ENCODE results near the gene LUZP1.

LUZP1 gene

GRCh38 chr1:23179862-23180261 is 11.2 kb upstream of the LUZP1 start:
- DNase-seq (ENCODE audit: low spot score): no peak
- no peak overlapping the region for H3K27ac ChIP-seq
- TF ChIP-seq, protein P1, sequence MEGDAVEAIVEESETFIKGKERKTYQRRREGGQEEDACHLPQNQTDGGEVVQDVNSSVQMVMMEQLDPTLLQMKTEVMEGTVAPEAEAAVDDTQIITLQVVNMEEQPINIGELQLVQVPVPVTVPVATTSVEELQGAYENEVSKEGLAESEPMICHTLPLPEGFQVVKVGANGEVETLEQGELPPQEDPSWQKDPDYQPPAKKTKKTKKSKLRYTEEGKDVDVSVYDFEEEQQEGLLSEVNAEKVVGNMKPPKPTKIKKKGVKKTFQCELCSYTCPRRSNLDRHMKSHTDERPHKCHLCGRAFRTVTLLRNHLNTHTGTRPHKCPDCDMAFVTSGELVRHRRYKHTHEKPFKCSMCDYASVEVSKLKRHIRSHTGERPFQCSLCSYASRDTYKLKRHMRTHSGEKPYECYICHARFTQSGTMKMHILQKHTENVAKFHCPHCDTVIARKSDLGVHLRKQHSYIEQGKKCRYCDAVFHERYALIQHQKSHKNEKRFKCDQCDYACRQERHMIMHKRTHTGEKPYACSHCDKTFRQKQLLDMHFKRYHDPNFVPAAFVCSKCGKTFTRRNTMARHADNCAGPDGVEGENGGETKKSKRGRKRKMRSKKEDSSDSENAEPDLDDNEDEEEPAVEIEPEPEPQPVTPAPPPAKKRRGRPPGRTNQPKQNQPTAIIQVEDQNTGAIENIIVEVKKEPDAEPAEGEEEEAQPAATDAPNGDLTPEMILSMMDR (conservative IDR thresholded peaks at IDR 0.05; ENCODE audit: low read depth): no peak
- ChIA-PET POLR2A (ENCODE audit: low non-redundant PET) (no interaction called here), CTCF (interaction anchor here (0.6 to 1.4 kb wide), 2 partner anchors 80 to 103 kb away, joined by 3 to 5 read pairs; no protein-coding TSS in a partner anchor)

DNA sequence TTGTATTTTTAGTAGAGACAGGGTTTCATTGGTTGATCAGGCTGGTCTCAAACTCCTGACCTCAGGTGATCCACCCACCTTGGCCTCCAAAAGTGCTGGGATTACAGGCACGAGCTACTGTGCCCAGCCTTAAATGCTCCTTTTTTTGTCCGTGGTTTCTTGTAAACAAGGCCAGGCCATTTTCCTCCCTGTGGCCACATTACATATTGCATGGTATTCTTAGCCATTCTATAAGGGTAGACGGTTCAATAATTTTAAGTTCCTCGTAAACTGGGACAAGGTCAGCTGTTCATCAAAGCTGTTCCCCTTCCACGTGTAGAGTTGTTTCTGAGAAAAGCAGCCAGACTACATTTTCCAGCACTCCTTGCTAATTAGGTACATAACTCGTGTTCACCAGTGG is 10.3 kb upstream of the LUZP1 start:
- POLR2A ChIA-PET (ENCODE audit: low non-redundant PET): no interaction called here

GRCh38 chr1:23178414-23178813 is 9.8 kb upstream of the LUZP1 start:
- DNase-seq (ENCODE audit: low spot score): no peak
- H3K27ac ChIP-seq: no peak overlapping the region
- POLR2A ChIA-PET (ENCODE audit: low non-redundant PET): no interaction called here
- CTCF ChIA-PET: interaction anchor here (0.6 to 1.4 kb wide), 6 partner anchors 9 to 480 kb away, joined by 3 to 5 read pairs (median 4); no protein-coding TSS in a partner anchor
- TF ChIP-seq, protein P1 (conservative IDR thresholded peaks at IDR 0.05; ENCODE audit: low read depth): no peak

More for the DNA sequence above, 10.3 kb upstream of the LUZP1 start:
- no peak overlapping the region for H3K27ac ChIP-seq
- DNase-seq (ENCODE audit: low spot score): no peak
- CTCF ChIA-PET: interaction anchor here (0.6 to 1.4 kb wide), 2 partner anchors 8 to 79 kb away, joined by 3 to 5 read pairs; no protein-coding TSS in a partner anchor
- TF ChIP-seq, protein P1 (conservative IDR thresholded peaks at IDR 0.05; ENCODE audit: low read depth): no peak; the same call in 1 of the 2 replicates

DNA sequence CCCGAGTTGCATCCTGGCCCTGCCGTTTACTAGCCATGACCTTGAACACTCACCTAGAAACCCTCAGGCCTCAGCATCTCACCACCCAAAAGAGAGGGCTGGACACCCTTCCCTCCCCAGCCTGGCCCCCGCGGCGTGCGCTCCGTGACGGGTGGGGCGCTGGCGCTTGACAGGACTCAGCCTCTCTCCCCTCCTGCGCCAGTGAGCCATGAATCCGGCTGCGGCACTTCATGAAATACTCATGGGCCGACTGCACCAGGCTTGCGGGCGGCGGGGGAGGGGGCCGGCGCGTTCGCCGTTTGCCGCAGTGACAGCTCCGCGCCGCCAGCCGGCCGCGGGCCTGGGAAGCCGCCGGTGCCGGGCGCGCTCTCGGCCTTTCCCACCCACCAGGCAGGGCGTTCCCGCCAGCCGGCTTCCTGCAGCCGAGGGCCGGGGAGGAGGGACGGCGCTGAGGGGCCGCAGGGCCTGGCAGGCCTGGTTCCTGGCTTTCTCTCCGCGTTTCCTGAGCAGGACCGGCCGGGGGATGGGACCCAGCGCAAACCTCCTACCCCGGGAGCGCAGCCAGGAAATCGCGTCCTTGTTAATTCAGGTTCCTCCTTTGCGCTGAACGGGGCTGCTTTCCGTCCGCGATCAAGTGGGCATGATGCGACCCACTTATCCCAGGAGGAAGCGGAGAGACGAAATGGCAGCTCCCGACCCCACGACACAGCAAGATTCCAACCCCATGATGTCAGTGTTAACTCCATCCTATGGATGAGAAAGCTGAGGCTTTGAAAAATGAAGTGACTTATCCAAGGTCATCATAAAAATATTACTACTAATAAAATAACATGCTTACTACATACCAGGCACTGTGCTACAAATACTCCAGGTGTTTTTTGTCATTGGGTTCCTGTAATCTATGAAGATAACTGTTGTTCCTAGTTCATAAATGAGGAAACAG is 9.1 kb upstream of the LUZP1 start:
- peak; percentile 76 for DNase-seq (ENCODE audit: low spot score)
- TF ChIP-seq, protein P1 (conservative IDR thresholded peaks at IDR 0.05; ENCODE audit: low read depth): no peak
- ChIA-PET CTCF (interaction anchor here (0.6 to 0.7 kb wide), 5 partner anchors 9 to 481 kb away, joined by 3 to 4 read pairs (median 4); no protein-coding TSS in a partner anchor), POLR2A (ENCODE audit: low non-redundant PET) (no interaction called here)
- H3K27ac ChIP-seq: peak overlapping the region; percentile 84

GRCh38 chr1:23177031-23177430 is 8.4 kb upstream of the LUZP1 start:
- DNase-seq (ENCODE audit: low spot score): no peak
- H3K27ac ChIP-seq: peak overlapping the region; percentile 84
- ChIA-PET CTCF (no interaction called here), POLR2A (ENCODE audit: low non-redundant PET) (no interaction called here)
- TF ChIP-seq, protein P1 (conservative IDR thresholded peaks at IDR 0.05; ENCODE audit: low read depth): no peak

- ChIA-PET POLR2A (ENCODE audit: low non-redundant PET) (no interaction called here), CTCF (interaction anchor here (0.7 to 3.1 kb wide), 2 partner anchors 10 to 195 kb away, joined by 4 to 14 read pairs; no protein-coding TSS in a partner anchor)
- no peak overlapping the region for H3K27ac ChIP-seq
- TF ChIP-seq, protein P1 (conservative IDR thresholded peaks at IDR 0.05; ENCODE audit: low read depth): no peak
- DNase-seq (ENCODE audit: low spot score): no peak
Measured at GRCh38 chr1:23174426-23175110, 5.9 kb upstream of the LUZP1 start.
